ENCODE data around the gene OLFM4.
"Not testable (repeated sequence)": the region's sequence is repeated elsewhere in the genome, so short reads cannot be mapped to it uniquely, and the experiment has no call there.

OLFM4 gene, protein sequence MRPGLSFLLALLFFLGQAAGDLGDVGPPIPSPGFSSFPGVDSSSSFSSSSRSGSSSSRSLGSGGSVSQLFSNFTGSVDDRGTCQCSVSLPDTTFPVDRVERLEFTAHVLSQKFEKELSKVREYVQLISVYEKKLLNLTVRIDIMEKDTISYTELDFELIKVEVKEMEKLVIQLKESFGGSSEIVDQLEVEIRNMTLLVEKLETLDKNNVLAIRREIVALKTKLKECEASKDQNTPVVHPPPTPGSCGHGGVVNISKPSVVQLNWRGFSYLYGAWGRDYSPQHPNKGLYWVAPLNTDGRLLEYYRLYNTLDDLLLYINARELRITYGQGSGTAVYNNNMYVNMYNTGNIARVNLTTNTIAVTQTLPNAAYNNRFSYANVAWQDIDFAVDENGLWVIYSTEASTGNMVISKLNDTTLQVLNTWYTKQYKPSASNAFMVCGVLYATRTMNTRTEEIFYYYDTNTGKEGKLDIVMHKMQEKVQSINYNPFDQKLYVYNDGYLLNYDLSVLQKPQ

DNA sequence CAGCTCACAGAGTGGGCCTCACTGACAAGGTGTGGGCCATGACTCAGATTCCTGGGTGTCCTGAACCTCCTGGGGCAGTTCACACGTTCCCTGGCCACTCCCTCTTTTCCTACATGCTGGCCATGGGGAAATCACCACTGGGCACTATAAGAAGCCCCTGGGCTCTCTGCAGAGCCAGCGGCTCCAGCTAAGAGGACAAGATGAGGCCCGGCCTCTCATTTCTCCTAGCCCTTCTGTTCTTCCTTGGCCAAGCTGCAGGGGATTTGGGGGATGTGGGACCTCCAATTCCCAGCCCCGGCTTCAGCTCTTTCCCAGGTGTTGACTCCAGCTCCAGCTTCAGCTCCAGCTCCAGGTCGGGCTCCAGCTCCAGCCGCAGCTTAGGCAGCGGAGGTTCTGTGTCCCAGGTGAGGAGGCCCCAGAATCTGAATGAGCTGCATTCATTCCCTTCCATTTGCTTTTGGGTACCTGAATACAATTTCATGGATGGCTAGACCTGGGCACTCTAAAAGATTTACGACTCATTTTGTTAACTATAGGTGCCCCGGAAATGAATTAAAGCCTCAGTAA, at the start of gene OLFM4:
TSS of gene OLFM4 (plus strand) at position 177 of the 567 bp plus-strand sequence. CDS start at position 201, 24 bp downstream.
- no peak for DNase-seq

DNA sequence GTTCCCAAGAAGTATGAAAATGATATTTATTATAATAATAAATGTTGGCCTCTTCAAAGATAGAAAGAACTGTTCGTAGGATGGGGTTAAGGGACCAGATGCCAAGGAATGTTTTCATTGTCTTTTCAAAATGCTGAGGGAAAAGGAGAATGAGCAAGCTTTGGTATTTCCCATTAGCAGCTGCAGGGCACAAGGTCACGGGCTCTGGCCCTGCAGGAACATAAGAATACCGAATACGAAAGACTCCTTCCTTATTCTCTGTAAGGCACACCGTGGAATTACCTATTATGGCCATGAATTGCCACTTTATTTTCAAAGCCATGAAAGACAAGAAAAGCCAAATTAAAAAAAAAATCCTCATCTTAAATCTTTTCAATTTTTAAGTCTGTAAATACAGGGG, 49.6 kb upstream of the OLFM4 start:
- no peak for DNase-seq

DNA sequence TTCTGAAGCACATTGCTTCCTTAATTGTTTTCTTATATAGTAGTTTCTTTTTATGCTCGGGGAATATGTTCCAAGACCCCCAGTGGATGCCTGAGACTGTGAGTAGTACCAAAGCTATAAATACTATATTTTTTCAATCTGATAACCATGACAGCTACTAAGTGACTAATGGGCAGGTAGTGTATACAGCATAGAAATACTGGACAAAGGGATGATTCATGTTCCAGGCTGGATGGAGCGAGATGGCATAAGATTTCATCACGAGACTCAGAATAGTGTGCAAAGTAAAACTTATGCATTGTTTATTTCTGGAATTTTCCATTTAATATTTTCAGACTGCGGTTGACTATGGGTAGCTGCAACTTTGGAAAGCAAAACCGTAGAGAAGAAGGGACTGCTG, 47.9 kb upstream of the OLFM4 start:
- DNase-seq, result no peak

DNA sequence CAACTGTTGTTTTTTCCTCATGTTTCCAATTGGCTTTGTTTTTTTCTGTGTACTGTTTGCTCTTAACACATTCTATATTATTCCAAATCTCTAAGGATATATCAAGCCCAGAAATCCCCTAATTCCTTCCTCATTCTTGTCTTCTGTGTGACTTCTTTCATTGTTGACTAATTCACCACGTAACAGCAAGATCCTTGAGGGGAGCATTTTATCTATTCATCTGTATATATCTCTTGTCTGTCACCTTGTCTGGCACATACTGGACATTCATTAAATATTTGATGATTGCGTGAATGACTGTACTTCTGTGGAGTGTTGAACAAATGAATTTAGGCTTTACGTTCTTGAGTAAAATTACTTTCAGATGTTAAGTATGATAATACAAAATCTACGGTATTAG, 44.8 kb upstream of the OLFM4 start:
- DNase-seq, result no peak

DNA sequence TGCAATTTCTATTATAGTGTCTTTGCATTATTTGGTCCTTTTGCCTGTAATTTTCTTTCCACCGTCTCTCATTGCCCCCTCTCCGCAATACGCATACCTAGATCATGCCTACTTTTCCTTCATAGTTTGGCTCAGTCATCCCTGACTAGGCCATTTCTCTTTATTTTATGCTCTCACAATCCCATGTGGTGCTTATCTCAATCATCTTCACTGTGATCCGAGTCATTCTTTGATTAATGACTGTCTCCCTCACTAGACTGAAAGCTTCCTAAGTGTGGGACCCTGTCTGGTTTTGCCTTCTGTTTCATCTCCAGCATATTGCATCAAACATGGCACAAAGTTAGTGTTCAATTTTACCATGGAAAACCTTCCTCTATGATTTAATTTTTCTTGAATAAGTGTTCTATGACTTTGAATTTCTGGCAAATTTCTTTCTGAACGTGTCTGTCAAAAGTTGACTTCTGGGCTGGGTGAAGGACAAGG, 43.7 kb upstream of the OLFM4 start:
- DNase-seq, result no peak

DNA sequence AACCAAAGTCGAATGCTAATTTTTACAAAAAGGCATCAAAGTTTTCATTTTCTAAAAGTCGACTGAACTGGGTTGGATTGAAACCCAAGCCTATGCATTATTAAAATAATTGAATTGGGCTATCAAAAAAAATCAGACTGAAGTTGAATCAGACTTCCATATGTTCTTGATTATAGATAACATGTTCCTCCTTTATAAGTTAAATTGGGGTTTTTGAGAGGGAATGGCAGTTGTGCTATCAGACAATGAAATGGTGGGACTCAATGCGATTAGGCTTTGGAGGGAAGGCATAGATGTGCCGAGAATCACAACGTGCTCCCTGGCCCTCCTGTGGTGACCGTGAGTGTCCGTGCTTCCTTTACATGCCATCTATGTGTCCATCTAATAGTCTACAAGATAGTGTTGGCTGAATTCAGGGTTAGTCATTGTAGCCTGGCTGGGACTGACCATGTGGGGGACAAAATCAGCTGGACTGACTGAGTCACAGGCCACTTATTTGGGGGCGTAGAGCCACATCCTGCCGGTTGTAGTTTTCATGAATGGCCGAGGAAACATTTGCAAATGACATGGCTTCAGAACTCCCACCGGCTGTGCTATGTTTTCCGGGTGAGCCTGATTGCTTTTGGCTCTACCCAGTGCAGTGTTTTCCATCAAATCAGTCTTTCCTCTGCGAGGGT, 37.1 kb upstream of the OLFM4 start:
- no peak for DNase-seq

DNA sequence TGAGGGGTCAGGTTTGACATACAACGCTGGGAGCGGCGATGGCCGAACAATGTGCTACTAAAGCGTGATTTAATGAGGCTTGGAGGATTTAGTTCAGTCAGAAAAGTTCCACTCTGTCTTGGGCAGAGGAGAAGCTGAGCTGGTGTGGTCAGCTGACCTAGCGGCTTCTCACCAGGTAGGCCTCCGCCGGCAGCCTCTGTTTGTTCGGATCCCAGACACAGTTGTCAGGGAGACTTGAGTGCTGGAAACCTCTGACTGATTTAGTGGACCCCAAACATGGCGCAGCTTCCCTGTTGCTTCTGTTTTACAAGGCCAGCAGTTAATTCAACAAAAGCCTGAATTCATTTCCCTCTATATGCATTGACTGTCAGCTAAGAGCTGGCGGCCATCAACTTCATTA, 36.5 kb upstream of the OLFM4 start:
- DNase-seq, result no peak

DNA sequence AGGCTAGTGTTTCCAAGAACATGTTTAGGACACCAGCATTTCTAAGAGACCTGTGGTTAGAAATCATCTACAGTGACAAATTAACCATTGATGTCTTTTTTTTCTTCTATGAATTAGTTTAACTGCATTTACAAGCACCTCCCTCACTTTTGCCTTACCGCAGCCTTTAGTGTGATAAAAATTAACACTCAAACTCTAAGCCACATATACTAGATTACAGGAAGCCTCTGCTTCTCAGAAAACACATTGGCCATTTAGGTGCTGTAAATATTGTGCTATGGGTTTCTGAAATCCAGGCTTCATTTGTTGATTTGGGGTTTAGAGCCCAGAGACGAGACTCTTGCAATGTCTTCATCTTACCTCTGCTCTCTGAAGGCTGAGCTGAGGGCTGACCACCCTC, 34.6 kb upstream of the OLFM4 start:
- no peak for DNase-seq

DNA sequence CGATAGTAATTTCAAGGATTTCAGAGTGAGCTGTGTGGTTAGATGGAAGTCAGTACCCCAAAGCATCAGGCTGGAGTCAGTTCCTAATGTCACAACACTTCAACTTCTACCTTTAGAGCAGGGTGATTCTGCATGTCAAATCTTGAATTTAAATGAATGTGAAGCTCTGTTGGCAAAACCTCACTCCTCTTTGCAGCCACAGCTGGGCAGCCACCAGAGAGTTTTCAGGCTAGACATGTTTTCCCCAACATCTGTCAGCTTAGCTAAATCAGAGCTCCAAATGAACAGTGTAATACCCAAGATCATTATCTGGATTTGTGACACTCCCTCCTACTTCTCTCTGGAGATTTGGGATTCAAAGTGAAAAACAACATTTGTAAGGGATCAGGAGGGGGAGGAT, 33.7 kb upstream of the OLFM4 start:
- no peak for DNase-seq

DNA sequence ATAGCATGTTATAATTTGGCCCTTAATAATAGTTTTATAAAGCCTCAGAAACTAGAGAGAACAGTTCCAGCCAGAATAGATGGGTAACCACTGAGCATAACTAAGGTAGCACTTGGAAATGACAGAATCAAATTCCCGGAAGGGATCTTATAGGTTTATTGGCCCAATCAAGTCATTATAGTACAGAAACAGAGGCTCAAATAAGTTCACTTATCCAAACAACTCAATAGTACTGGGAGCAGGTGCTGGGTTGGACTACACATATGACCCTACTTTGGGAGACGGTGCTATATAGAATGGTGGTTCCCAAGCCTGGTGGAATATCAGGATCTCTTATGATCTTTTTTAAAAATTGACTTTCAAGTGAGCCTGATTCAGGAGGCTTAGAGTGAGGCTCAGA, 32.7 kb upstream of the OLFM4 start:
- no peak for DNase-seq

DNA sequence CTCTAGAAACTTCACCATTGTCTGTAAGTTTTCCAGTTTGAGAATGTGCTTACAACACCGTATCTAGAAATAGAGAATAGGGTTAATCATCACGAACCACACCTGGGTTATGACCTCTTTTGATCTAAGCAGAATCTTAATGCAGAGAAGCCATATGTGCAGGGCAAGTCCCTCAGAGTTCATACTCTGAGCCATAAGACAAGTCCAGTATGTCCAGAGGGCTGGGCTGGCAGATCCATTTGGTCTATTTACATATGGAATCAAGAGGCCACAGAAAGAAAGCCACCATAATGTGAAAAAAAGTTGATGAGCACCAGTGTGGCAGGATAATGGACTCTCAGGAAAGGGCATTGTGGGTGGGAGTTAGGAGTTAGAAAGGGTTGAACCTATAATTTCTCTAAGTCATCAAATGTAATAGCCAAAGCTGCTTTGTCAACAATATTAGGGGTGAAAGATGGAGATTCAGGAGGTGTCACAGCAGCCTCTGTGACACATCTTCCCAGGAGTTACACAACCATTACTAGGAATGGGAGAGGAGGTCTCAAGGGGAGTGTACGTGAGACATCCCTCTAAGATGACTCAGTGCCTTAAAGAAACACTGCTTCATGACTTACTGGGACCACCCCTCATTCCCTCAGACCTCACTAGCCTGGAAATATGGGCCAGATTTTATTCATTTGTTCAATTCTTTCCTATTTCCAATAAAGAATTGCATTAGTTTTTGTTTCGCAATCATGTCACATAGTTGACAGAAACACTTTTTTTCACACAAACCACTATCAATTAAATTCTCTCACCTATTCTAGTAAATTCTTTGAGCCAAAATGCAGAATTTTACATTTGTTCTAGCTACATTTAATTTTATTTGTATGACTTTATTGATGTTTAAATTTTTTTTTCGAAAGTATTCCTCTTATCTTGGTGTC, 30.4 kb upstream of the OLFM4 start:
- DNase-seq, result no peak

DNA sequence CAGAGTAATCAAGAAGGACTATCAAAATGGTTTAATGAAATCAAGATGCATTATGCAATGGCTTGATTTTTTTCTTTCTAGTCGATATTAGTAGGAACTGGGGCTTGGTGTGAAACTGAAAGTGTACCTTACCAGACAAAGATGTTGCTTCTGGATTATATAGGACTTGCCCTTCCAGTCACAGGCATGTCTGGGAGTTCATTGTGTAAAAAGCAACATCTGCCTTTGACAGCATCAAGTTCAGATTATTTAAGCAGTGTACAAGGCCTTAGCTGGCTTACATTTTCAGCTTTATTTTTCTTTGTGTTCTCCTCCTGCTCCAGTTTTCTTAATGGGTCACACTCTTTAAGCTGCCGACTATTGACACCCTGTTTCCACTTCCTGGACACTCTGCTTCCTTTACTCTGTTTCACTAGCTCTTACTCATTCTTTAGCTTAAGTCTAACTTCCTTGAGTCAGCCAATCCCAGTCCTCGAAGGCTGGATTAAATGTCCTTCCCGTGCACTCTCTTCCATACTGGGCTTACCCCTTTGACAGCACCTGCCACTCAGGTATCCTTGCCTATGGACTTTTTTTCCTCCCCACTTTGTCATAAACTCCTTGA, 29.4 kb upstream of the OLFM4 start:
- no peak for DNase-seq

DNA sequence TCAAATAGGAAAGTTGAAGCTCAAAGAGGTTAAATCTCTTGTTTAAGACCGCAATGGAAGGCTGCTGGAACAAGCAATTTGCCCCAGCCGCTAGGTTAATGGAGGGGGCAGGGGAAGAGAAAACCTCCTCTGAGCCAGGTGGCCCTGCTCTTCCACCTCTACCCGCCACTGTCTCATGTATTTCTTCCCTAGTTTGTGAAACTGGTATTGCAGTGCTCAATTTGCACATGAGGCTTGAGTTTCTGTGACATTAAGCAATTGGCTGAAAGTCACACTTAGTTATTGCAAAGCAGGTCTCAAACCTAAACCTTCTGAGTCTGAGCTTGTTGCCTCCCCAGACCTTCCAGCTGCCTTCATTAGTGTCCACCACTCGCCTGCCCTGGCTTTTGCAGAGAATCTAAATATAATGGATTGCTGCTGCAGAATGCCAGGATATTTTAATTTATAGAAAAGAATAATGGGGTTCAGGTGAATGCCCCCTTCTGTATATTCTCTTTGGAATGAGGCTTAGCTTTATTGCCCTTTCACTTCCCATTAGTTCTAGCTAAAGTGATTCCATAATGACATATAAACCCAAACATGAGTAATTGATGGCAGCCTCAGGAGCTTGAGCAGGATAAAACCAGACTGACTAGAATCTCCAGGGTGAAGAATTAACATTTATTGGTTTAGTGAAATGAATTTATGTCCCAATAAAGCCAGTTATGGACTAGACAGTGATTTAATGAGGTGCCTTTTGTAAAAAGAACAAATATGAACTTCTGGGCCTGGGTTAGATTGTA, 27.0 kb upstream of the OLFM4 start:
- DNase-seq, result no peak

DNA sequence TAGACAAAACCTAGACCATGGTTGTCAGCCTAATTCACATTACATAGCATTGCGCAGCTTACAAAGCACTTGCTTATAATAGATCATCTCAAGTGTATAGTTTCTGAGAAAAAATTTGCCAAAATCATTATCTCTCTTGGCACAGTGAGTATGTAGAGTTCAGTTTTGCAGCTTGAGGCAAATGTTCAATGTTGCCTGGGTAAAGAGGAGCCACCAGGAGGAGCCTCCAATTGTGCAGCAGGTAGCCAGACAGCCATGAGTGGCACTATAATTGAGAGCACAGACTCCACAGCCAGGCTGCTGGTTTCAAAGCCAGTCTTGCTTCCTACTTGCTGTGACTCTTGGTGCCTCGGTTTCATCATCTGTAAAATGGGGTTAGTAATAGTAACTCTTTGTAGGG, 24.0 kb upstream of the OLFM4 start:
- no peak for DNase-seq

DNA sequence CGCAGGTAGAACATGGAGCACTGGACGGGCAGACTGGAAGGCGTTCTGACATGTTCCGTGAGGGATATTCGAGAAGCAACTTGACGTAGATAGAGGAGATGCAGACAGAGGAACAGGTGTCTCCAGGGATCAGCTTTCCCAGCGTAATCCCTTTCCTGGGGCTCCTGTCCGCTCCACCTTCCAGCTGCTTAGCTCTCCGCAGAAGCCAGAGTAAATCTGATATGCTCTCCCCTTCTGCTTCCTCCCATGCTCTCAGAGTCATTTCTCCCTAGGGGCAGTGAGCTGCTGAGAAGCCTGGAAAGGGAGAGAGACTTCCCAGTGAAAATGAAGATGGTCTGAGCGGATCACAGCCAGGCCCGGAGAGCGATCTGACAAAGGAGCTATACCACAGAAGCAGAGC, 23.0 kb upstream of the OLFM4 start:
- no peak for DNase-seq

DNA sequence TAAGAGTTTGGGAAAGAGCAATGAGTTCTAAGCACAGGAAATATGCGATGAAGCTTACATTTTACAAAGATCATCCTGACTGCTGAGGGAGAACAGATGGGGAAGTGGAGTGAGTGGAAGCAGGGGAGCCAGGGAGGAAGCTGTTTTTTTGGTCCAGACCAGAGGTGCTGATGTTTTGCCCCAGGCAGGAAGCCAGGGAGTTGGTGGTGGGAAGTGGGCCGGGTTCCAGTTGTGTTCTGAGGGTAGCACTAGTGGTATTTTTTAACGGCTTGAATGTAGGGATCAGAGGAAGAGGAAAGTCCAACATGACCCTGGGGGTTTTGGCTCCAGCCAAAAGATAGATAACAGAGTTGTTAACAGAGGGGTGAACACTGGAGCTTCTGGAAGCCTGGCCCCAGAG, 20.7 kb upstream of the OLFM4 start:
- DNase-seq, result no peak

DNA sequence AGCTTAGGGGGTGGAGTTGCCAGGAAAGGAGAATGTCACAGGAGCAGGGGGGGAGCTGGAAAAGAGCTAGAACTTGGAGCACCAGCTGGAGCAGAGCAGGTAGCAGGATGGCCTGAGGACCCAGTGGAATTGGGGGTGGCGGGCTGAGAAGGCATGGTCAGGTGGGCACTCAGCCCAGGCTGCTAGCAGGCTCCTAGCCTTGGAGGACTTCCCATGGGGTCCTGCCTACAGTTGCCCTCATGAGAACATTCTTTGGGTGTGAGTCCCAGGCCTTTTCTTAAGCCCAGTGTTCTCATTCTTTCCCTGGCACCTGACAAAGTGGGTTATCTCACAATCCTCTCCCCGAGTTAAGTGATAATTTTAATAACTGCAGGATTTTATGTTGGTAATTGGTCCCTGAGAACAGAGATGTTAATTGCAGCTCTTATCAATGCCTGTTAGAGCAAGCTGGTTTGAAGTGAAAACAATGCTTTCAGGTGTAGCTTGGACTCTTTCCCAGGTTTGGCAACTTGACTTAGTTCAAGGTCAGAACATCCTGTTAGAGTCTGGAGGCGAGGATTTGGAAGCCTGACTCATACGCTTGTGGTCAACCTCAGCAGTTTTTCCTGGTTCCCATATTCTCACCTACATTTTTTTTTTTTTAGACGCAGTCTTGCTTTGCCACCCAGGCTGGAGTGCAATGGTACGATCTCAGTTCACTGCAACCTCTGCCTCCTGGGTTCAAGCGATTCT, 18.1 kb upstream of the OLFM4 start:
- DNase-seq, result no peak

DNA sequence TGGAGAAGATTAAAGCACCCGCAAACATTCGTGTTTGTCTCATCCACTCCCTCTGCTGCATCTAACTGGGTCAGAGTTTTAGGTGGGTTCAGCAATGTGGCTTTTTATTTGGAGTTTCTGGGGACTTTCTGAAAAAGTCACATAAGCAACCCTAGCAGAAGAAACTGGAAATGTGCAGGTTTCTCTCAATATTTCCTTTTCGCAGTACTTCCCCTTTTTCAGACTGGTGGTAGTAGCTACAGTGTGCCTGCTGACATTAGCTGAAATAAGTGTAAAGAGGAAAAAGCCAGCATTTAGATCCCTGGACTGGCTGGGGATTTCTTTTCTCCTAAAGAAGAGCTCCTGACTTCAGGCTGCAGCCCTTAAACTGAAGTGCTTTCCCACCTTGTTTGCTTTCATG, 15.9 kb upstream of the OLFM4 start:
- no peak for DNase-seq

DNA sequence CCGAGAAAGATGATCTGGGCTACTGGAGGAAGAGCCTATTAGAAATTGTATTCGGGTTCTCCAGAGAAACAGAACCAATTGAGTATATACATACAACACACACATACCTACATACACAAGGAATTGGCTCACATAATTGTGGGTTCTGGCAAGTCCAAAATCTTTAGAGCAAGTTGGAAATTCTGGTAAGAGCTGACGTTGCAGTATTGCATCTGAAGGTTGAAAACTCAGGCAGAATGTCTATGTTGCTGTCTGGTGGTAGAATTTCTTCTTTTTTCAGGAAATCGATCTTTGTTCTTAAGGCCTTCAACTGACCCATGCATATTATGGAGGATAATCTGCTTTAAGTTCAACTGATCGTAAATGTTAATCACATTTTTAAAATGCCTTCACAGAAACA, 15.5 kb upstream of the OLFM4 start:
- DNase-seq, result no peak

DNA sequence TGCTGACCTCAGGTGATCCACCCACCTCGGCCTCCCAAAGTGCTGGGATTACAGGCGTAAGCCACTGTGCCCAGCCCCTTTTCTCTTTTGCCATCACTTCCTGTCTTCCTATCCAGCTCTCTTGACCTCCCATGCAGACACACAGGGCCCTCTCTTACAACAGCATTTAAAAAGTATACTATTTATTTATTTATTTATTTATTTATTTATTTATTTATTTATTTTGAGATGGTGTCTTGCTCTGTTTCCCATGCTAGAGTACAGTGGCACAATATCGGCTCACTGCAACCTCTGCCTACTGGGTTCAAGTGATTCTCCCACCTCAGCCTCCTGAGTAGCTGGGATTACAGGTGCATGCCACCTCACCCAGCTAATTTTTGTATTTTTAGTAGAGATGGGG, 14.6 kb upstream of the OLFM4 start:
- DNase-seq, result not testable (repeated sequence)
